ENCODE measurements around the gene RTL1.

RTL1 gene

GRCh38 chr14:100894416-100894815 lies 9.1 kb downstream of the RTL1 start:
- Histone ChIP-seq H3K27me3 (ENCODE audit: control insufficient read depth, insufficient read depth, low read length) (peaks cover 3% of the 10 kb centered on the region), H3K4me3 (ENCODE audit: low read depth, low read length) (no peak overlapping the region), H3K36me3 (ENCODE audit: control insufficient read depth, insufficient read depth, low read length) (no peaks in the 10 kb centered on the region), H3K9ac (ENCODE audit: low read depth, low read length) (no peak overlapping the region), H3K9me3 (ENCODE audit: control insufficient read depth, insufficient read depth, low read length) (no peaks in the 10 kb centered on the region), H3K4me1 (ENCODE audit: control insufficient read depth, insufficient read depth, low read length) (no peaks in the 10 kb centered on the region)

DNA sequence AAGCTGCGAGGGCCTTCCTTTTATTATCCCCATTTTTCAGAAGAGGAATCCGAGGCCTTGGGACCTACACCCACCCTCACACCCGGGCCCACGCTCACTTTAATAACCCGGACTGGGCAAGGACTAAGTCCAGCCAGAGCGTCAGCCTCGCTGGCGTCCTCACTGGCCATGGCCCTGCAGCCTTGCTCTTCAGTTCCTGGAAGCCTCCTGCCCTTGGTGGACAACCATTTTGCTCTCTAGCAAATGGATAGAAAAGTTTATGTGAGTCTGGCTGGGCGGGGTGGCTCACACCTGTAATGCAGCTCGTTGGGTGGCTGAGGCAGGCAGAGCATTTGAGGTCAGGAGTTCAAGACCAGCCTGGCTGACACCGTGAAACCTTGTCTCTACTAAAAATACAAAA lies 9.8 kb downstream of the RTL1 start:
- Histone ChIP-seq H3K4me3 (ENCODE audit: low read depth, low read length) (no peak overlapping the region), H3K36me3 (ENCODE audit: control insufficient read depth, insufficient read depth, low read length) (no peaks in the 10 kb centered on the region), H3K9me3 (ENCODE audit: control insufficient read depth, insufficient read depth, low read length) (no peaks in the 10 kb centered on the region), H3K9ac (ENCODE audit: low read depth, low read length) (no peak overlapping the region), H3K4me1 (ENCODE audit: control insufficient read depth, insufficient read depth, low read length) (no peaks in the 10 kb centered on the region), H3K27me3 (ENCODE audit: control insufficient read depth, insufficient read depth, low read length) (no peaks in the 10 kb centered on the region)

DNA sequence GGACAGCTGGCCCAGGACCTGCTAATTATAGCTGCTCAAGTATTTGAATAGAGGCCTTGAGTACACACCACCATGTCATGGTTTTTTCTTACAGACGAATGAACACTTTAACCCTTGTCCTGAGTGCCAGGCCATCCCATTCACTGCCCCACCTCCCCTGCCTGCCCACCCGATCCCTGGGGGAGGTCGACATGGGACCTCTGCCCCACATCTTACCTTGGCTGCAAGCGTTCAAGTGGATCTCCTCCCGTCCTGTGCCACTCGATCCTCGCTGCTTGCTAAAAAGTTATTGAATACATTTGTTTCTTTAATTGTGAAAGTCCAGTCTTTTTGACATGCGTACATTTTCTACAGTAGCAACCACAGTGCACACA lies 10.3 kb downstream of the RTL1 start:
- no peak overlapping the region for H3K4me3 ChIP-seq (ENCODE audit: low read depth, low read length)
- H3K4me1 ChIP-seq (ENCODE audit: control insufficient read depth, insufficient read depth, low read length) = no peaks in the 10 kb centered on the region
- no peak overlapping the region for H3K9ac ChIP-seq (ENCODE audit: low read depth, low read length)
- H3K9me3 ChIP-seq (ENCODE audit: control insufficient read depth, insufficient read depth, low read length) = no peaks in the 10 kb centered on the region
- H3K36me3 ChIP-seq (ENCODE audit: control insufficient read depth, insufficient read depth, low read length) = no peaks in the 10 kb centered on the region
- H3K27me3 ChIP-seq (ENCODE audit: control insufficient read depth, insufficient read depth, low read length) = no peaks in the 10 kb centered on the region

DNA sequence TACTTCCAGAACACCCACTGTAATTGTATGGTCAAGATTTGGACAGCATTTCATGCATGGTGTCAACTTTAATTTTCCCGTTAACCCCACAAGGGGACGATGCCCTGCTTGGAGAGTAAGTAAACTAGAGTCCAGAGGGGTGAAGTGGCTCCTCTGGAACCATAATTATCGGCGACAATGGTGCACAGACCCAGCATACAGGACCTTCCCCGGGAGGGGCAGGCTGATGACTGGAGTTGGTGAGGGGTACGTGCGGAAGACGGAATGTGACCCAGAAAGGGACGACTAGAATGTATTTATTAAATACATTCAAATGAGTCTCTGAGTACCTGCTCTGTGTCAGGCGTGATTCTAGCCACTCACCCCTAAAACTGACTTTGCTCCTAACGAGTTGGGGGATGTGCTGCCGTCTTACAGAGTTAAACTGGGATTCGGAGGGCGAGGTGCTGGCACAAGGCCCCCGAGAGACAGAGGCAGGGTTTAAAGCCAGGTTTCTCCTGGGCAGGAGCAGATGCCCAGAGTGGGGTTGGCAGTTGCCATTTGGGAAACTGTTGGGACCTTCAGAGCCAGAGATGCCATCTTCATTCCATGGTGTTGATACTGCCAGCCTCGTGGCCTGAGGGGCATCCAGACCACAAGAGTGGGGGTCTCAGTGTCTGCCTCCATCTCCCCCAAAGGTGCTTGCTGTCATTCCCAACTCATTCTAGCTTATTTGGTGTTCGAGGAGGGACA lies 10.9 kb downstream of the RTL1 start:
- no peaks in the 10 kb centered on the region for H3K27me3 ChIP-seq (ENCODE audit: control insufficient read depth, insufficient read depth, low read length)

GRCh38 chr14:100891501-100892445 lies 11.7 kb downstream of the RTL1 start:
- Histone ChIP-seq H3K27me3 (ENCODE audit: control insufficient read depth, insufficient read depth, low read length) (no peaks in the 10 kb centered on the region), H3K9ac (ENCODE audit: low read depth, low read length) (no peak overlapping the region), H3K4me3 (ENCODE audit: low read depth, low read length) (no peak overlapping the region), H3K4me1 (ENCODE audit: control insufficient read depth, insufficient read depth, low read length) (no peaks in the 10 kb centered on the region), H3K9me3 (ENCODE audit: control insufficient read depth, insufficient read depth, low read length) (no peaks in the 10 kb centered on the region), H3K36me3 (ENCODE audit: control insufficient read depth, insufficient read depth, low read length) (no peaks in the 10 kb centered on the region)

More for the DNA sequence above, 10.9 kb downstream of the RTL1 start:
- no peaks in the 10 kb centered on the region for H3K4me1 ChIP-seq (ENCODE audit: control insufficient read depth, insufficient read depth, low read length)
- H3K36me3 ChIP-seq (ENCODE audit: control insufficient read depth, insufficient read depth, low read length) = no peaks in the 10 kb centered on the region
- no peak overlapping the region for H3K9ac ChIP-seq (ENCODE audit: low read depth, low read length)
- H3K4me3 ChIP-seq (ENCODE audit: low read depth, low read length) = no peak overlapping the region
- no peaks in the 10 kb centered on the region for H3K9me3 ChIP-seq (ENCODE audit: control insufficient read depth, insufficient read depth, low read length)

- H3K27me3 ChIP-seq (ENCODE audit: control insufficient read depth, insufficient read depth, low read length) = no peaks in the 10 kb centered on the region
- no peak overlapping the region for H3K9ac ChIP-seq (ENCODE audit: low read depth, low read length)
- no peaks in the 10 kb centered on the region for H3K4me1 ChIP-seq (ENCODE audit: control insufficient read depth, insufficient read depth, low read length)
- no peaks in the 10 kb centered on the region for H3K9me3 ChIP-seq (ENCODE audit: control insufficient read depth, insufficient read depth, low read length)
- no peak overlapping the region for H3K4me3 ChIP-seq (ENCODE audit: low read depth, low read length)
- no peaks in the 10 kb centered on the region for H3K36me3 ChIP-seq (ENCODE audit: control insufficient read depth, insufficient read depth, low read length)
Observed at GRCh38 chr14:100891051-100891450, 12.5 kb downstream of the RTL1 start.

- Histone ChIP-seq H3K9me3 (ENCODE audit: control insufficient read depth, insufficient read depth, low read length) (no peaks in the 10 kb centered on the region), H3K4me1 (ENCODE audit: control insufficient read depth, insufficient read depth, low read length) (no peaks in the 10 kb centered on the region), H3K36me3 (ENCODE audit: control insufficient read depth, insufficient read depth, low read length) (no peaks in the 10 kb centered on the region), H3K4me3 (ENCODE audit: low read depth, low read length) (no peak overlapping the region), H3K27me3 (ENCODE audit: control insufficient read depth, insufficient read depth, low read length) (no peaks in the 10 kb centered on the region), H3K9ac (ENCODE audit: low read depth, low read length) (no peak overlapping the region)
Observed at GRCh38 chr14:100890061-100890850, 13.3 kb downstream of the RTL1 start.

- H3K4me3 ChIP-seq (ENCODE audit: low read depth, low read length) = no peak overlapping the region
- no peaks in the 10 kb centered on the region for H3K36me3 ChIP-seq (ENCODE audit: control insufficient read depth, insufficient read depth, low read length)
- H3K9ac ChIP-seq (ENCODE audit: low read depth, low read length) = no peak overlapping the region
- no peaks in the 10 kb centered on the region for H3K4me1 ChIP-seq (ENCODE audit: control insufficient read depth, insufficient read depth, low read length)
- H3K9me3 ChIP-seq (ENCODE audit: control insufficient read depth, insufficient read depth, low read length) = no peaks in the 10 kb centered on the region
- H3K27me3 ChIP-seq (ENCODE audit: control insufficient read depth, insufficient read depth, low read length) = no peaks in the 10 kb centered on the region
Observed at GRCh38 chr14:100889641-100890040, 13.9 kb downstream of the RTL1 start.

DNA sequence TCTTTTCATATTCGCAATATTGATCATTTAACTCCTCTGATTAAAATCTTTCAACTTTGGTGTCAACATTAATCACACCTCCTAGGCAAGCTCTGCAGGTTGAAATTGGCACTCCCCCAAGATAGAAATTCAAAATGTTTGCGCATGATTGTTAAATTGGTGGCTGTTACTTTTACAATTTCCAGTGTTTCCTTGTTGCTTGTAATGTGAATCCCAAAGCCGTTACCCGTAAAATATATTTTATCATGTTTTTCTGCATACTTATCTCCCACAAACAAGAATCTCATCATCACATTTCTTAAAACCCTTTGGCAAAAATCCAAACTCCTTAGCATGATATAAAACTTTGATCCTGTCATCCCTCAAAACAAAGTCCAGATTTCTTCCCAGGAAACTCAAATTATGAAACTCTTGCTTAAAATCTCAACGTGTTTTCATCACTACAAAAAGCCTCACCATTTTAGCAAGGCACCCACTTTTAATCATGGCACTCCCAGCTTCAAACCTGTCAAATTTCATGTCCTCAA lies 14.7 kb downstream of the RTL1 start:
- no peak overlapping the region for H3K4me3 ChIP-seq (ENCODE audit: low read depth, low read length)
- no peaks in the 10 kb centered on the region for H3K4me1 ChIP-seq (ENCODE audit: control insufficient read depth, insufficient read depth, low read length)
- H3K9me3 ChIP-seq (ENCODE audit: control insufficient read depth, insufficient read depth, low read length) = no peaks in the 10 kb centered on the region
- H3K36me3 ChIP-seq (ENCODE audit: control insufficient read depth, insufficient read depth, low read length) = no peaks in the 10 kb centered on the region
- no peaks in the 10 kb centered on the region for H3K27me3 ChIP-seq (ENCODE audit: control insufficient read depth, insufficient read depth, low read length)
- no peak overlapping the region for H3K9ac ChIP-seq (ENCODE audit: low read depth, low read length)

GRCh38 chr14:100887728-100888335 lies 15.7 kb downstream of the RTL1 start:
- H3K4me1 ChIP-seq (ENCODE audit: control insufficient read depth, insufficient read depth, low read length) = no peaks in the 10 kb centered on the region
- H3K27me3 ChIP-seq (ENCODE audit: control insufficient read depth, insufficient read depth, low read length) = no peaks in the 10 kb centered on the region
- no peak overlapping the region for H3K4me3 ChIP-seq (ENCODE audit: low read depth, low read length)
- no peak overlapping the region for H3K9ac ChIP-seq (ENCODE audit: low read depth, low read length)
- H3K9me3 ChIP-seq (ENCODE audit: control insufficient read depth, insufficient read depth, low read length) = no peaks in the 10 kb centered on the region
- H3K36me3 ChIP-seq (ENCODE audit: control insufficient read depth, insufficient read depth, low read length) = no peaks in the 10 kb centered on the region

- Histone ChIP-seq H3K4me1 (ENCODE audit: control insufficient read depth, insufficient read depth, low read length) (no peaks in the 10 kb centered on the region), H3K4me3 (ENCODE audit: low read depth, low read length) (no peak overlapping the region), H3K9me3 (ENCODE audit: control insufficient read depth, insufficient read depth, low read length) (no peaks in the 10 kb centered on the region), H3K9ac (ENCODE audit: low read depth, low read length) (no peak overlapping the region), H3K36me3 (ENCODE audit: control insufficient read depth, insufficient read depth, low read length) (no peaks in the 10 kb centered on the region), H3K27me3 (ENCODE audit: control insufficient read depth, insufficient read depth, low read length) (no peaks in the 10 kb centered on the region)
Observed at GRCh38 chr14:100885617-100886016, 17.9 kb downstream of the RTL1 start.
